ENCODE results near the gene LRRFIP1.

DNA sequence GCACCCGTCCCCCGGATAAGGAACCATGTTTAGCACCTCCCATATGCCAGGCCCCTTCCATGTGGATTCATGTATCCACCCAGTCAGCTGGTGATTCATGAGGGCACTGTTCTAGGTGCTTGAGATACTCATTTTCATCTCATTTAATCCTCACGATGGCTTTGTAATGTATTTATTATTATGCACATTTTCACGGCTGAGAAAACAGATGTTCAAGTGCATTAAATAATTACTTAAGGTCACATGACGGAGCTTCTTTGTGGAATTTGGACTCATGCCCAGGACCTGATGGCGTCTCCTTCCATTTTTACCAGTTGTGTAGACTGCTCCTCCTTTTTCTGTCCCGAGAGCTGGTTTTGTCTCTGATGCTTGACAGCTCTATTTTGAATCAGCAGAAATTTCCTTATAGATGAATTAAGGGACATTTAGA, 99.0 kb downstream of the LRRFIP1 start:
- TF ChIP-seq EP300 (IDR thresholded peaks at IDR 0.05) (no peak), POLR2A (IDR thresholded peaks at IDR 0.05) (no peak)
- TF ChIP-seq, protein P1, sequence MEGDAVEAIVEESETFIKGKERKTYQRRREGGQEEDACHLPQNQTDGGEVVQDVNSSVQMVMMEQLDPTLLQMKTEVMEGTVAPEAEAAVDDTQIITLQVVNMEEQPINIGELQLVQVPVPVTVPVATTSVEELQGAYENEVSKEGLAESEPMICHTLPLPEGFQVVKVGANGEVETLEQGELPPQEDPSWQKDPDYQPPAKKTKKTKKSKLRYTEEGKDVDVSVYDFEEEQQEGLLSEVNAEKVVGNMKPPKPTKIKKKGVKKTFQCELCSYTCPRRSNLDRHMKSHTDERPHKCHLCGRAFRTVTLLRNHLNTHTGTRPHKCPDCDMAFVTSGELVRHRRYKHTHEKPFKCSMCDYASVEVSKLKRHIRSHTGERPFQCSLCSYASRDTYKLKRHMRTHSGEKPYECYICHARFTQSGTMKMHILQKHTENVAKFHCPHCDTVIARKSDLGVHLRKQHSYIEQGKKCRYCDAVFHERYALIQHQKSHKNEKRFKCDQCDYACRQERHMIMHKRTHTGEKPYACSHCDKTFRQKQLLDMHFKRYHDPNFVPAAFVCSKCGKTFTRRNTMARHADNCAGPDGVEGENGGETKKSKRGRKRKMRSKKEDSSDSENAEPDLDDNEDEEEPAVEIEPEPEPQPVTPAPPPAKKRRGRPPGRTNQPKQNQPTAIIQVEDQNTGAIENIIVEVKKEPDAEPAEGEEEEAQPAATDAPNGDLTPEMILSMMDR (IDR thresholded peaks at IDR 0.05), result no peak

Measured in ovary (tissue), 3 donors.